HepG2 (cell line): Measurements from ENCODE around the gene EFEMP2. TPM values are rescaled to one million over a fixed set of nuclear protein-coding genes. Genes with fewer than 3 reads are reported as not detected.
A peak's percentile ranks its signal among the peaks of the same experiment; 100 is the strongest.

Source experiments
- ESRRA ChIP-seq: sonication (generic); formaldehyde crosslinking; IDR thresholded peaks from 2 replicates; pipeline ENCODE4 v1.5.1; 2020; ENCODE audit warnings: mild to moderate bottlenecking, low read depth, missing genetic modification reagents
- ETV5 ChIP-seq: IDR thresholded peaks from 2 replicates; pipeline ENCODE4 v1.6.1; 2018; ENCODE audit warnings: missing biosample characterization, missing genetic modification reagents, inconsistent platforms, borderline replicate concordance
- HMGA1 ChIP-seq: sonication (generic); formaldehyde crosslinking; conservative IDR thresholded peaks from 2 replicates; pipeline ENCODE4 v1.4.0; 2020; ENCODE audit warnings: missing genetic modification reagents
- KDM1A ChIP-seq: IDR thresholded peaks from 2 replicates; pipeline ENCODE4 v1.6.1; 2016; ENCODE audit warnings: missing compliant biosample characterization
- KLF9 ChIP-seq: IDR thresholded peaks from 2 replicates; pipeline ENCODE4 v1.6.1; 2016; ENCODE audit warnings: low read depth
- MEIS1 ChIP-seq: sonication (generic); formaldehyde crosslinking; IDR thresholded peaks from 2 replicates; pipeline ENCODE4 v1.9.0; 2021; ENCODE audit warnings: mild to moderate bottlenecking, missing genetic modification reagents, moderate library complexity, borderline replicate concordance
- SOX5 ChIP-seq: IDR thresholded peaks from 2 replicates; pipeline ENCODE4 v1.6.1; 2016; ENCODE audit warnings: borderline replicate concordance
- THAP7 ChIP-seq: sonication (generic); formaldehyde crosslinking; IDR thresholded peaks from 2 replicates; pipeline ENCODE4 v1.8.1; 2023; ENCODE audit warnings: mild to moderate bottlenecking, missing genetic modification reagents
- ZBTB34 ChIP-seq: sonication (generic); formaldehyde crosslinking; IDR thresholded peaks from 2 replicates; pipeline ENCODE4 v1.8.0; 2022; ENCODE audit warnings: mild to moderate bottlenecking, missing genetic modification reagents
- ZBTB40 ChIP-seq, 2 experiments: fragments of 450-650 bp in 1 of 2; sonication (generic) in 1 of 2; formaldehyde crosslinking in 1 of 2; IDR thresholded peaks; 2 replicates each; pipeline versions ENCODE4 v1.6.1 to v1.8.0; 2016 to 2022; ENCODE audit warnings: antibody characterized with exemption in 1 of 2, mild to moderate bottlenecking in 1 of 2, missing genetic modification reagents in 1 of 2
- ZNF326 ChIP-seq: sonication (generic); formaldehyde crosslinking; IDR thresholded peaks from 2 replicates; pipeline ENCODE4 v1.4.0; 2020; ENCODE audit warnings: missing genetic modification reagents, borderline replicate concordance
- ZNF354B ChIP-seq: sonication (generic); formaldehyde crosslinking; IDR thresholded peaks from 2 replicates; pipeline ENCODE4 v1.8.0; 2022; ENCODE audit warnings: mild to moderate bottlenecking, missing genetic modification reagents
- ZNF512B ChIP-seq: sonication (generic); formaldehyde crosslinking; IDR thresholded peaks from 2 replicates; pipeline ENCODE4 v1.5.1; 2020; ENCODE audit warnings: missing genetic modification reagents, mild to moderate bottlenecking, borderline replicate concordance
- ZNF776 ChIP-seq: sonication (generic); formaldehyde crosslinking; IDR thresholded peaks from 2 replicates; pipeline ENCODE4 v1.4.0; 2020; ENCODE audit warnings: mild to moderate bottlenecking, missing genetic modification reagents
- polyA plus RNA-seq, 8 experiments: library from polyadenylated mRNA; depleted of rRNA in 3 of 8; stranded (reverse) in 7 of 8; unstranded in 1 of 8; fragments of >200 nt; fragmentation: Illumina TruSeq in 4 of 8; extraction: Trizol in 4 of 8; gene quantifications; 2 replicates each; pipeline versions ENCODE4 v1.2.1 to v1.2.3, GENCODE V29; 2011 to 2016; ENCODE audit warnings: low read depth in 4 of 8, missing spikeins in 1 of 8, mixed read lengths in 1 of 8; ENCODE audit not compliant: insufficient read depth in 1 of 8
- total RNA-seq, 5 experiments: library from RNA; depleted of rRNA; stranded (reverse); fragments of >200 nt; fragmentation: Illumina TruSeq; extraction: Trizol; gene quantifications; 2 replicates each; pipeline ENCODE4 v1.2.3, GENCODE V29; 2016; ENCODE audit warnings: low read depth in 1 of 5

EFEMP2 gene
- total and polyA plus RNA-seq, 2 of the 13 experiments (the other 11 are each of a cell fraction or from before 2014, with no cell fraction given): 7.4 to 29.7 TPM

GRCh38 chr11:65873318-65874156, 937 bp upstream of the EFEMP2 start (continued):
- TF ChIP-seq ZBTB40 (IDR thresholded peaks at IDR 0.05) (no peak), ZBTB40 (CRISPR knock-in tag; IDR thresholded peaks at IDR 0.05) (peak; percentile 74; the same call in 1 of the 2 replicates), KLF9 (CRISPR knock-in tag) (peak; percentile 44; the same call in 1 of the 2 replicates), ZBTB34 (CRISPR knock-in tag) (no peak), ZNF354B (CRISPR knock-in tag) (no peak), MEIS1 (no peak), KDM1A (CRISPR knock-in tag) (peak; percentile 21; the same call in 1 of the 2 replicates), HMGA1 (CRISPR knock-in tag) (no peak), ZNF776 (CRISPR knock-in tag) (peak; percentile 56; the same call in 1 of the 2 replicates), ZNF326 (CRISPR knock-in tag) (no peak), THAP7 (CRISPR knock-in tag) (no peak), SOX5 (CRISPR knock-in tag) (peak; percentile 47; the same call in 1 of the 2 replicates), ETV5 (peak; percentile 59; the same call in 1 of the 2 replicates), ZNF512B (CRISPR knock-in tag) (no peak), ESRRA (CRISPR knock-in tag) (0 out of 2 replicates have a peak, but pooled peaks have one; percentile 58)
